ENCODE results near the gene IL1F10. TPM values are rescaled to one million over a fixed set of nuclear protein-coding genes. Genes with fewer than 3 reads are reported as not detected.

The IL1F10 gene
- total and polyA plus RNA-seq, 10 of the 15 experiments (the other 5 are each of a cell fraction or from before 2014, with no cell fraction given): not detected

DNA sequence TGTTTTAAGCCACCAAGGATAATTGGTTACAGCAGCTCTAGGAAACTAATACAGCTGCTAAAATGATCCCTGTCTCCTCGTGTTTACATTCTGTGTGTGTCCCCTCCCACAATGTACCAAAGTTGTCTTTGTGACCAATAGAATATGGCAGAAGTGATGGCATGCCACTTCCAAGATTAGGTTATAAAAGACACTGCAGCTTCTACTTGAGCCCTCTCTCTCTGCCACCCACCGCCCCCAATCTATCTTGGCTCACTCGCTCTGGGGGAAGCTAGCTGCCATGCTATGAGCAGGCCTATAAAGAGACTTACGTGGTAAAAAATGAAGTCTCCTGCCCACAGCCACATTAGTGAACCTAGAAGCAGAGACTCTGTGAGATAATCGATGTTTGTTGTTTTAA is 3.5 kb upstream of the IL1F10 start:
- in situ Hi-C loops (cut with MboI) (no loop called here), intact Hi-C loops (cut with micrococcal nuclease; ENCODE audit: unreplicated experiment) (no loop called here)
- H3K27ac ChIP-seq (ENCODE audit: control insufficient read depth, insufficient read depth): no peak overlapping the region
- no peaks in the 10 kb centered on the region for H3K27me3 ChIP-seq (replicated peaks in 1 of 2; ENCODE audit: control insufficient read depth in 2 of 2, insufficient read depth in 2 of 2, low read length in 1 of 2)
- H3K36me3 ChIP-seq (ENCODE audit: control insufficient read depth in 2 of 2, insufficient read depth in 2 of 2, low read length in 1 of 2): no peaks in the 10 kb centered on the region
- no peaks in the 10 kb centered on the region for H4K20me1 ChIP-seq (ENCODE audit: control insufficient read depth, insufficient read depth)
- no peak overlapping the region for H2AFZ ChIP-seq (ENCODE audit: control insufficient read depth, low read depth, low read length)
- H3K4me1 ChIP-seq (ENCODE audit: control insufficient read depth, insufficient read depth, low read length): no peaks in the 10 kb centered on the region
- ChIA-PET POLR2A (no interaction called here), SMC1A (ENCODE audit: uncharacterized antibody, unreplicated experiment) (no interaction called here), RAD21 (ENCODE audit: unreplicated experiment) (no interaction called here), CTCF (interaction anchor here (1.9 kb wide), 1 partner anchor 16 kb away, joined by 6 read pairs; no protein-coding TSS in a partner anchor)
- DNase-seq (ENCODE audit: low read depth, low spot score) (no peak), FAIRE-seq (no peak), ATAC-seq (no peak)
- BruUV-seq (replicated peaks): no TSS peak
- 27% methylated on average over 5 of the region's 5 CpGs for WGBS (ENCODE audit: insufficient coverage, insufficient replicate concordance, low lambda C conversion rate, missing lambda C conversion rate)
- H3K9ac ChIP-seq (ENCODE audit: control insufficient read depth, insufficient read depth, low read length): no peak overlapping the region
- no peaks in the 10 kb centered on the region; the same call in 2 of the 3 replicates for H3K9me3 ChIP-seq (replicated peaks; ENCODE audit: control insufficient read depth, insufficient read depth, low read length)
- H3K4me2 ChIP-seq (ENCODE audit: control insufficient read depth, insufficient read depth): no peak overlapping the region
- no peaks in the 10 kb centered on the region for H3K79me2 ChIP-seq (ENCODE audit: control insufficient read depth, insufficient read depth, low read length)
- H3K4me3 ChIP-seq: no peak overlapping the region
- TF ChIP-seq IRF4 (IDR thresholded peaks at IDR 0.05; ENCODE audit: low read depth, low read length) (no peak), KLF5 (IDR thresholded peaks at IDR 0.05; ENCODE audit: partially characterized antibody) (no peak), HDGF (IDR thresholded peaks at IDR 0.05) (no peak), ZNF217 (IDR thresholded peaks at IDR 0.05) (no peak), ZNF622 (IDR thresholded peaks at IDR 0.05) (no peak), MYC (IDR thresholded peaks at IDR 0.05; ENCODE audit: insufficient read depth, insufficient read length, insufficient replicate concordance, low read length, severe bottlenecking) (no peak), STAT1 (conservative IDR thresholded peaks at IDR 0.05) (no peak), ZNF274 (IDR thresholded peaks at IDR 0.05; ENCODE audit: insufficient read depth, insufficient read length) (no peak), SP1 (IDR thresholded peaks at IDR 0.05; ENCODE audit: low read depth, low read length) (no peak), CHD2 (IDR thresholded peaks at IDR 0.05; ENCODE audit: borderline replicate concordance, low read depth, low read length) (no peak), RFX5 (IDR thresholded peaks at IDR 0.05; ENCODE audit: low read depth, low read length) (no peak), DPF2 (IDR thresholded peaks at IDR 0.05) (no peak), HDAC2 (IDR thresholded peaks at IDR 0.05) (no peak)
- TF ChIP-seq, protein P1, sequence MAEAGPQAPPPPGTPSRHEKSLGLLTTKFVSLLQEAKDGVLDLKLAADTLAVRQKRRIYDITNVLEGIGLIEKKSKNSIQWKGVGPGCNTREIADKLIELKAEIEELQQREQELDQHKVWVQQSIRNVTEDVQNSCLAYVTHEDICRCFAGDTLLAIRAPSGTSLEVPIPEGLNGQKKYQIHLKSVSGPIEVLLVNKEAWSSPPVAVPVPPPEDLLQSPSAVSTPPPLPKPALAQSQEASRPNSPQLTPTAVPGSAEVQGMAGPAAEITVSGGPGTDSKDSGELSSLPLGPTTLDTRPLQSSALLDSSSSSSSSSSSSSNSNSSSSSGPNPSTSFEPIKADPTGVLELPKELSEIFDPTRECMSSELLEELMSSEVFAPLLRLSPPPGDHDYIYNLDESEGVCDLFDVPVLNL (IDR thresholded peaks at IDR 0.05; ENCODE audit: low read depth, low read length): no peak
- TF ChIP-seq, protein P2, sequence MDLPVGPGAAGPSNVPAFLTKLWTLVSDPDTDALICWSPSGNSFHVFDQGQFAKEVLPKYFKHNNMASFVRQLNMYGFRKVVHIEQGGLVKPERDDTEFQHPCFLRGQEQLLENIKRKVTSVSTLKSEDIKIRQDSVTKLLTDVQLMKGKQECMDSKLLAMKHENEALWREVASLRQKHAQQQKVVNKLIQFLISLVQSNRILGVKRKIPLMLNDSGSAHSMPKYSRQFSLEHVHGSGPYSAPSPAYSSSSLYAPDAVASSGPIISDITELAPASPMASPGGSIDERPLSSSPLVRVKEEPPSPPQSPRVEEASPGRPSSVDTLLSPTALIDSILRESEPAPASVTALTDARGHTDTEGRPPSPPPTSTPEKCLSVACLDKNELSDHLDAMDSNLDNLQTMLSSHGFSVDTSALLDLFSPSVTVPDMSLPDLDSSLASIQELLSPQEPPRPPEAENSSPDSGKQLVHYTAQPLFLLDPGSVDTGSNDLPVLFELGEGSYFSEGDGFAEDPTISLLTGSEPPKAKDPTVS (IDR thresholded peaks at IDR 0.05; ENCODE audit: low read depth, low read length): no peak
- TF ChIP-seq, protein P3, sequence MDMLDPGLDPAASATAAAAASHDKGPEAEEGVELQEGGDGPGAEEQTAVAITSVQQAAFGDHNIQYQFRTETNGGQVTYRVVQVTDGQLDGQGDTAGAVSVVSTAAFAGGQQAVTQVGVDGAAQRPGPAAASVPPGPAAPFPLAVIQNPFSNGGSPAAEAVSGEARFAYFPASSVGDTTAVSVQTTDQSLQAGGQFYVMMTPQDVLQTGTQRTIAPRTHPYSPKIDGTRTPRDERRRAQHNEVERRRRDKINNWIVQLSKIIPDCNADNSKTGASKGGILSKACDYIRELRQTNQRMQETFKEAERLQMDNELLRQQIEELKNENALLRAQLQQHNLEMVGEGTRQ (IDR thresholded peaks at IDR 0.05; ENCODE audit: borderline replicate concordance, low read depth, low read length): no peak
